ENCODE data around the gene TMIGD3.
"Not testable (repeated sequence)": the region's sequence is repeated elsewhere in the genome, so short reads cannot be mapped to it uniquely, and the experiment has no call there.

Gene TMIGD3

DNA sequence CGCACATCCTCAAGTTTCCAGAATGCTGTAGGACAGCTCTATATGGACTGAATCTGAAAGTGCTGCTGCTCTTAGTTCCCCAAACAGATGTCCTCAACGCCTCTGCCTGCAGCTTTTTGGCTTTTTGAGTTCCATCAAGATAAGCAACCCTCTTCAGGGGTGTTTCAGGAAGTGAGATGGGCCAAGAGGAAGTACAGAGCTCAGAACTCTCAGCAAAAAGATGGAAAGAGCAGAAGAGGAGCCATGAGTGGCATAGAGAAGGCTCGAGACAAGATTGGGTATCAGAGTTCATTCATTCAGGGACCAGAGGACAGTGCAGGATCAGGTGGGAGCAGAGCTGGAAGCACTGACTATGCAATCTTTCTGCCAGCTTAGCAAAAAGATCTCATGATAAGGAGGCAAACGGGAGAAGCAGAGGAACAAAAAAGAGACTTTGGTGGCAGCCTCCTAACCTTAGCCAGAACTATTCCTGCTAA lies at the start of gene TMIGD3, which contains the start of gene ADORA3:
TSS of gene TMIGD3 (minus strand) at position 49 of the 476 bp plus-strand sequence. CDS start 279 bp downstream, outside the sequence.
TSS of gene ADORA3 (minus strand) at position 49 of the 476 bp plus-strand sequence. CDS start 279 bp downstream, outside the sequence.
- DNase-seq (ENCODE audit: low read depth in 4 of 4, low spot score in 1 of 4): no peak

- DNase-seq (ENCODE audit: low read depth in 4 of 4, low spot score in 1 of 4): no peak
These were observed 49.8 kb upstream of the TMIGD3 start for GRCh38 chr1:111553196-111553595.

DNA sequence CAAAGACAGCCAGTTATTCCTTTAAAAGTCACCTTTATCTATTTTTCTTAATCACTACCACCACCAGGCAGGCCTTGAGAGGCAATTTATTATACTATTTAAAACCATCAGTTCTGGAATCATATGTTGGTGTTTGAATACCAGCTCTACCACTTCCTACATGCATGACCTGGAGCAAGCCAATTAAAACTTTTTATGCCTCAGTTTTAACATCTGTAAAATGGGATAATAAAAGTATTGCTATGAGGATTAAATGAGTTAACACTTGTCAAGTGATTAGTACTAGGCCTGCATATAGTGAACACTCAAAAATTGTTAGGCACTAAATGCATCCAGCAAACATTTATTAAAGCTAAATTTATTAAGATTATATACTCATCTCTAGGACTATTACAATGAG lies 49.2 kb upstream of the TMIGD3 start:
- DNase-seq (ENCODE audit: low read depth in 4 of 4, low spot score in 1 of 4): no peak

DNA sequence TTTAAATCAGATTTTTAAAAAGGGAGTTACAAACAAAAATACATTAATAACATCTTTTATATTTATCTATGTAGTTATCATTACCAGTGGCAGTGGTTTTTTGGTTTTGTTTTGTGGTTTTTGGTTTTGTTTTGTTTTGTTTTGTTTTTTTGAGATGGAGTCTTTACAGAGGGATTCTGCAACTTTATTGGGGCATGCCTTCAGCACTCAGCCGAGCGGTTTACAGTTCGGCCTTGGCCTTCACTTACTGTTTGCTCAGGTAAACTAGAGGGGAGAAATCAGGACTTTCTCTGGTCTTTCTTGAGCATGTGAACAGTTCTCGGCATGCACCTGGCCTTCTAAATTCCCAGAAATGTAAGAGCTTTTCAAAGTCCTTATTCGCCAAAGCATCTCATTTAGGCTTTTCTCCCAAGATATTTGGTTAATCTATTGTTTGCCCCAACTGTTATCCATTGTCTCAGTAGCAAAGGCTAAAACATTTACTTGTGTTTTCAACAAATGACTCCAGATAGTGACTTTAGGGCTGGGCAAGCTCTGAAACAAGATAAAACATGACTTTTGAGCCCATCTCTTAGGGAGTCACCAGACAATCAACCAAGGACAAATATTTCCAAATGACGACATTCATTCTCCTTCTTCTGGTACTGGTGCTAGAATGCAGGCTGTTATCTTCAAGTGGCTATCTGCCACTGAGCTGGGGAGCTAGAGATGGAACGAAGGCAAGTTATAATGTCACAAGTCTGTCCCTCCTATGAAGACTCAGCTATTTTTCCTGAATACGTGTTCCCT lies 48.4 kb upstream of the TMIGD3 start:
- no peak for DNase-seq (ENCODE audit: low read depth in 4 of 4, low spot score in 1 of 4)

GRCh38 chr1:111547786-111548185 lies 44.4 kb upstream of the TMIGD3 start:
- DNase-seq (ENCODE audit: low read depth in 4 of 4, low spot score in 1 of 4): not testable (repeated sequence)

- DNase-seq (ENCODE audit: low read depth in 4 of 4, low spot score in 1 of 4): no peak
These were observed 38.8 kb upstream of the TMIGD3 start for GRCh38 chr1:111542187-111542586.

DNA sequence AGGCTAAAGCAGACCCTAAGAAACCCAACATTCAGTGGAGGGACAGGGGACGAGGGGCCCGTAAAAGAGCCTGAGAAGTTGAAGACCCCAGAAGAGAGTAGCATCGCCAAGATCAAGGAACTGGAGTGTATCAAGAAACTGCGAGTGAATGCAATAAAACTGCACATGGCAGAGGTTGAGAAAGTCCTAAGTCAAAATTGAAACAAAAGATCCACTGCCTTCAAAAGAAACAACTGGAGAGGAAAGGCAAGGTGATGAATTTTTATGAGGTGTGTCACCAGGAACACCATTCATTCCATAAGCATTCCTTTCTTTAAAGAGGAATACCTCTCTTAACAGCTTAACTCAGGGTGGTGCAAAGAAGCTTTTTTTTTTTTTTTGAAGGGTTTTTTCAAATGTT lies 38.3 kb upstream of the TMIGD3 start:
- DNase-seq (ENCODE audit: low read depth in 4 of 4, low spot score in 1 of 4): no peak

DNA sequence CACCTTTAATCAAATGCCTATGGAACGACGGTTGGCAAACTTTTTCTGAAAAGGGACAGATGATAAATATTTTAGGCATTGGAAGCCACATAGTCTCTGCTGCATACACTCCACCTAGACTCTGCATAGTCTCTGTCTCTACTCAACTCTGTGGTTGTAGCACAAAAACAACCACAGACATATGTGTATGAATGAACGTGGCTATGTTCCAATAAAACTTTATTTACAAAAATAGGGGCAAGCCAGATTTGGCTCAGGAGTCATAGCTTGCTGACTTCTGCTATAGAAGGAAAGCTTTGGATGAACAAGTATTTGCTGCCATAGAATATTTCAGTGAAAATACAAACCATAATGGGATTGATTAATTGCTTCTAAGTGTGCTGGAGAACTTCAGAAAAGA lies 37.5 kb upstream of the TMIGD3 start:
- DNase-seq (ENCODE audit: low read depth in 4 of 4, low spot score in 1 of 4): no peak

DNA sequence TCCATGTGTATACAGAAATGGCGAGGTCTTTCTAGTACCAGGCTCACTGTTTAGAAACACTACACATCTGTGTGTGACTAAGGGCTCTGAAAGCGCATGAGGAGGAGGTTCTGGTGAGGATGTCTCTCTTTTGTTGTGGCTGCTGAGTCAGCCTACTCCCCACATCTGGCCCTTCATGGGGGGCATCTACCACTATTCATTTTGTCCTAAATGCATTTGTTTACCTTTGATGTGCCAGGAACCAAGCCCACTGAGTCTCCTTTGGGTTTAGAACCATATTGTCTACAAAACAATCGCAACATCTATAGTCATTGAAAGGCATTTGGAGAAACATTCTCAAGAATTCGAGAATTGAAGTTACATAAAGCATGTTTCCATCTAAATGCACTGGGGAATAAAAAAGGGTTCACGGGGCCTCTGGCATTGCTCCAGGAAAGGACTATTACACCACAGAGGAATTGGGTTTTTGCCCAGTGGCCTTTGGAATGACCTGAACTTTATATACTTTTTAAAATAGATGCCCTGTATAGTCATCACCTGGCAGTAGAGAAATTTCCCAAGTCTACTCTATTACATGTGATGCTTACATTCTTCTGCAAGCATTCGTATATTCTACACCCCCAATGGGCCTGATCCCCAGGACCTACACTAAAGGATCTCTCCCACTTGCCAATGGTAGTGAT lies 35.1 kb upstream of the TMIGD3 start:
- no peak for DNase-seq (ENCODE audit: low read depth in 4 of 4, low spot score in 1 of 4)

DNA sequence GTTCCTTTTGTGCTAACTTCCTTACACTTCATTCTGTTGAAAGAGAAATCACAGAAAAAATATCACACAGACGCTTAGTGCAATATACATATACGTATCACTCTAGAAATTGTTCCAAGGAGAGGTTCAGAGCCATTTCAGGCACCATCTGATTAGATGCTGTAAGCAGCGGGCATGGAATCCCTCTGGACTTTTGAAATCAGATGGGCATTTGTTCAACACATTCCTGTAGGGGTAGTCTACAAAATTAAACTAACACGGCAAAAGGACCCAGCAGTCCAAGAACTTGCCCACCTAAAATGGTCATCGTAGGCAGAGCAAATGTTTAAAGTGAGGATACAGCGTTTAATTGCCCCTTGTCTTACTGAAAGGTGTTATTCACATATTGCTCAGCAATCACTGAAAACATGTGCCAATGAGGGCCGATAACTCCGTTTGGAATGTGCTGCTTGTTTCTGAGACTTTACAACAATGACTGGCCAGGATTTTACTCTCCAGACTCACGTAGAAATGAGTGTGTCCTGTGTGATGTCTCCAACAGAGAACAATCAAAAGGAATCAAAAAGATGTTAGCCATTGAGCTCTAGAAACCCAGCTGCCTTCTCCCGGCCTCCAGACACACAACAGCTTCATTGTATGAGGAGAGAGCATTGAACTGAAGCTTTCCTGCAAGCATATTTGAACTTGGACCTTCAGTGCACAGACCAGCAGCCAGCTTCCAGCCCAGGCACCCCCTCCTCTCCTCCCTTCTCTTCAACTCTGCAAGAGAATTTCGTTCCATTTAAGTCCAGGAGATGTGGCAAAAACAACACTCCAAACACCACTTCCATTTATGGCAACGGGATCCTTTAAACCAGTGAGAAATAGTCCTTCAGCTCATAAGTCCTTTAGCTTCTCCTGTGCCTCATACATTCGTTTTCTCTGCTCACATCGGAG lies 32.1 kb upstream of the TMIGD3 start:
- DNase-seq (ENCODE audit: low read depth in 4 of 4, low spot score in 1 of 4): no peak

GRCh38 chr1:111520053-111520452 lies 16.6 kb upstream of the TMIGD3 start:
- DNase-seq (ENCODE audit: low read depth in 4 of 4, low spot score in 1 of 4): no peak

DNA sequence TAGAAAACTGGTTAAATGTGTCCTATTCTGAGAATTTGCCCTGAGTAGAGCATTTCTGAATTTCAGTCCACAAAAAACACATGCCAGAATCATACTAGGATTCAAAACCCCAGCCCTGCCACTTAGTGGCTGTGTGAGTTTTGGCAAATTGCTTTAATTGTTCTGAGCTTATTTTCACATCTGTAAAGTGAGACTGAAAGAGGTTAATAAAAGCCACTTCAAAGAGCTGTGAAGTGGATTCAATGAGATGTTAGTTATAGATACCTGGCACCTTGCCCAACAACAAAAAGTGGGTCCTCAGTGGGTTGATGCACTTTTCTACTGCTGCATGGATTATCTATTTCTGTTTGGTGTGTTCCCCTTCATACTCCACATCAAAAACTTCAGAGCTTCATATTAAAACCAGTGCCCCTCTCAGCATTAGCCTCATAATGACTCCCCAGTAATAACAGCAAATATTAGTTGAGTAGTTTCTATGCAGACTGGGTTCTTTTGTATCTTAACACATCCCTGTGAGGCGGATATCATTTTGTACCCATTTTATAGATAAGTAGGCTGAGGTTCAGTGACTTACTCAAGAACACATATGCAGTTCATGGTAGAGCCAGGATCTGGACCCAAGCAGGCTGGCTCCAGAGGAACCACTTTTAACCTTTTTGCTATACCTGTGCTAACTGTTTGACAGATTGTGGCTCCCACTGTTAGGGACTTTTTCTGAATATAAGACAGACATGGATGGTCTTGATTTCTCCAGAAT lies 14.2 kb upstream of the TMIGD3 start:
- DNase-seq (ENCODE audit: low read depth in 4 of 4, low spot score in 1 of 4): no peak

- no peak for DNase-seq (ENCODE audit: low read depth in 4 of 4, low spot score in 1 of 4)
These were observed 12.6 kb upstream of the TMIGD3 start for GRCh38 chr1:111516005-111516535.

- DNase-seq (ENCODE audit: low read depth in 4 of 4, low spot score in 1 of 4): no peak
These were observed 12.0 kb upstream of the TMIGD3 start for GRCh38 chr1:111515291-111516004.

DNA sequence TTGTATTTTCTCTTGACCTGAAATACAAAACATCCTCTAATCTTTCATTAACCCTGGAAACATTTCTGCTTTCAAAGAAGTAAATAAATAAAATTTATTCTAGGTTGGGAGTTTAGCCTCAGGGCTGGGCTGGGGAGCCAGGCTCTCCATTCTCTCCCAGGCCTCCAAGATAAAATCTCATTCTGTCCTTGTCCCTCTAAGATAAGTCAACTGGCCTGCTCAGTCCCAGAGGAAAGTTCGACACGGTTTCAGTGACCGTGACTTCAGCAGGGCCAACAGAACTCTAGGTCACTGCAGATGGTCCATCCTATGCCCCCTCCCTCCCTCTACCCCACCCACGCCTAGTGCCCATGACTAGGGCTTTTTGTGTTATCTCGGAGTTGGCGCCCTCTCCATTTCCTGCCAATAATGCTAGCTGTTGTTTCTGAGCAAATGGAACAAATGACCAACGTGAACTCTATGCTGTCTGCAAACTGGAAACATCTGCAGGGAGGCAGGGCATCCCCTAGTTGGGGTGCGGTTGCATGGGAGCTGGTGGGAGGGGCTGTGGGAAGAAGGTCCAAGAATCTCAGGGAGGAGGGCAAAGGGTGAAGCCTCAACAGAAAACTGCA lies 10.1 kb upstream of the TMIGD3 start:
- no peak for DNase-seq (ENCODE audit: low read depth in 4 of 4, low spot score in 1 of 4)

- DNase-seq (ENCODE audit: low read depth in 4 of 4, low spot score in 1 of 4): no peak
These were observed 9.5 kb upstream of the TMIGD3 start for GRCh38 chr1:111512931-111513330.

- DNase-seq (ENCODE audit: low read depth in 4 of 4, low spot score in 1 of 4): no peak
These were observed 8.9 kb upstream of the TMIGD3 start for GRCh38 chr1:111512132-111512889.

GRCh38 chr1:111511370-111511769 lies 7.9 kb upstream of the TMIGD3 start:
- no peak for DNase-seq (ENCODE audit: low read depth in 4 of 4, low spot score in 1 of 4)
